Measurements from ENCODE around the gene ANKRD33B.
A peak's percentile ranks its signal among the peaks of the same experiment; 100 is the strongest.
"Not testable (repeated sequence)": the region's sequence is repeated elsewhere in the genome, so short reads cannot be mapped to it uniquely, and the experiment has no call there.

ANKRD33B gene

DNA sequence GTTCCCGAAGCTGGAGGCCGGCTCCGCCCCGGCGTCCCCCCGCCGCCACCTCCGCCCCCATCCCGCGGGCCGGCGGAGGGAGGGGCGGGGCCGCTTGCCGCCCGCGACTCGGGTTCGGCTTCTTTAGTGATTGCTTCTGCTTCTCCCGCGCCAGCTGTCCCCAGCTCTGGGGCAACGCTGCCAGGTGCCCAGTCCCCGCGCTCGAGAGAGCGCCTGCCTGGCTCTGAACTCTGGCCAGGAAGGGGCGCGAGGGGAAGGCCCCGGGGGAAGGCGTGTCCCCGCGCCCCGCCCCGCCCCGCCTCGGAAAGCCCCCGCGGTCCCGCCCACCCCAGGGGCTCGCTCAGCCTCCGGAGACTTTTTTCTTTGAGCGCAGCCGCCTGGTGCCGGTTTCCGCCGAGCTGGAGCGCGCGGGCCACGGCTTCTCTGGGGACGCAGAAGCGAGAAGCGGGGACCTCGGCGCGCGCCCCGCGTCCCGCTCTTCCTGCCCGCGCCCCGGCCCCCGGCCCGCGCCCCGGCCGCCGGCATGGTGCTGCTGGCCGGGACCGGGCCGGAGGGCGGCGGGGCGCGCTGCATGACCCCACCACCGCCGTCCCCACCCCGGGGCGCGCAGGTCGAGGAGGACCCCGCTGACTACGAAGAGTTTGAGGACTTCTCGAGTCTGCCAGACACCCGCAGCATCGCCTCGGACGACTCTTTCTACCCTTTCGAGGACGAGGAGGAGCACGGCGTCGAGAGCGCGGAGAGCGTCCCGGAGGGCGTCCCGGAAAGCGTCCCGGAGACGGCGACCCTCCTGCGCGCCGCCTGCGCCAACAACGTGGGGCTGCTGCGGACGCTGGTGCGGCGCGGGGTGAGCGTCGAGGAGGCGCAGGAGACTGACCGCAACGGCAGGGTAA lies at the start of gene ANKRD33B:
TSS of gene ANKRD33B (plus strand) at position 126 of the 893 bp plus-strand sequence. CDS start at position 524, 398 bp downstream.
- peak; percentile 60 to 80 (median 61) for DNase-seq (ENCODE audit: low read depth in 3 of 3)

DNA sequence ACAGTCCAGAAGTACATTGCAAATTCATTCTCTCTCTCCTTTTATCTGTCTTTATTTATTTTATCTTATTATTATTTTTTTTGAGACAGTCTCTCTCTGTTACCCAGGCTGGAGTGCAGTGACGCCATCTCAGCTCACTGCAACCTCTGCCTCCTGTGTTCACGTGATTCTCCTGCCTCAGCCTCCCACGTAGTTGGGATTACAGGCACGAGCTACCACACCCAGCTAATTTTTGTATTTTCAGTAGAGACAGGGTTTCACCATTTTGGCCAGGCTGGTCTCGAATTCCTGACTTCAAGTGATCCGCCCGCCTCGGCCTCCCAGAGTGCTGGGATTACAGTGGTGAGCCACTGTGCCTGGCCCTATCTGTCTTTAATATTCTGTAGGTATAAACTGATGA lies 49.3 kb upstream of the ANKRD33B start:
- DNase-seq (ENCODE audit: low read depth in 3 of 3): not testable (repeated sequence)

DNA sequence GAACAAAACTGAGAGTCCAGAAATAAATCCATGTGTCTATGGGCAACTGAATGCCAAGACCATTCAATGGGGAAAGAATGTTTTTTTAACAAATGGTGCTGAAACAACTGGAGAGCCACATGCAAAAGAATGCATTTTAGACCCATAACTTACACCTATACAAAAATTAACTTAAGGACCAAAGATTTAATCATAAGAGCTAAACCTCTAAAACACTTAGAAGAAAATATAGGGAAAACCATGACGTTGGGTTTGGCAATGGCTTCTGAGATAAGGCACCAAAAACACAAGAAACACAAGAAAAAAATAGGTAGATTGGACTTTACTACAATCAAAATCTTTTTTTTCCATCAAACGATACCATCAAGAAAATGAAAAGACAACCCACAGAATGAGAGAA lies 48.4 kb upstream of the ANKRD33B start:
- no peak for DNase-seq (ENCODE audit: low read depth in 3 of 3)

DNA sequence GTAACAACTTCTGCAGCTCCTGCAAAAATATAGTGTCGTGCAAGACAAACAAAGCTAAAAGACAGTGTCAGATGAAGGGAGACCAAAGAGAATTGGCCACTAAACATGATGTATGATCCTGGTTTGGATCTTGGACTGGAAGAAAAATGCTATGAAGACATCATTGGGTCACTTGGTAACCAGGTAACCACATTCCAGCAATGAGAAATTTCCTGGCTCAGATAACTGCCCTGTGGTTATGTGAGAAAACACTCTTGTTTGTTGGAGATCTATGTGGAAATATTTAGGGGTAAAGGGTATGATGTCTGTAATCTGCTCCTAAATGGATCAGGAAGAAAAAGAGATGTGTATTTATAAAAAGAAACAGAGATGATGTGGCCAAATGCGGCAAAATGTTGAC lies 45.5 kb upstream of the ANKRD33B start:
- no peak for DNase-seq (ENCODE audit: low read depth in 3 of 3)

DNA sequence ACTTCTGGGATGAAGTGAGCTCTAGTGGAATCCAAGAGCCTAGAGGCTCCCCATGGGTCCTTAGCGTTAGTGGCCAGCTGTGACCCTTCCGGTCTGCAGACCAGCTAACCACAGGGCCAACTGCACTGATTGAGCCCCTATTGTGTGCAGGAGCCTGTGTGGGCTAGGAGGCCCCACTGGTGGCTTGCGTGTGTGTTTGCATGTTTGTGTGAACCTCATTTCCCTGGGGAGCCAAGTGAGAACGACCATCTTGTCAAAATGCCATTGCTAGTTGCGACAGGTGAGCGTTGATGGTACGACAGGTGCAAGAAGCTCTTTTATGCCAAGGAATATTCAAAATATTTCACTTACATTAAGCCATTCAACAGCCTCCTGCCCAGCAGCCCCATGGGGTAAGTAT lies 44.1 kb upstream of the ANKRD33B start:
- no peak for DNase-seq (ENCODE audit: low read depth in 3 of 3)

DNA sequence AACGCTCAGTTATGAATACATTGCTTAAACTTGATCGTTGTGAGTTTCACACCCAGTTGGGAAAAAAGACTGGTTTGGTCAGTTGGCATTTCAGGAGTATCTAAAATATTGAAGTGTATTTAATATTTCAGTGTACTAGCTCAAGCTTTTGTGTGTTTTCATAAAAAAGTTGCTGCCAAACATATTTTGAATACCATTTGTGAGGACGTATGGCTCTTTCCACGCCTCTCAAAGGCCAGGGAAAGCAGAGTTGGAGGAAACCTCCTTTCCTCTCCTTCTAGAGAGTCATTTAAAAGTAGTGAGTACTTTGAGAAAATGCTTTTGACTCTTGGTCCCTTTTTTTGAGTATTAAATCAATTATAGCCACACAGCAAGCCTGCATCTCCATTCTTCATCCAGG lies 43.2 kb upstream of the ANKRD33B start:
- DNase-seq (ENCODE audit: low read depth in 3 of 3): no peak

DNA sequence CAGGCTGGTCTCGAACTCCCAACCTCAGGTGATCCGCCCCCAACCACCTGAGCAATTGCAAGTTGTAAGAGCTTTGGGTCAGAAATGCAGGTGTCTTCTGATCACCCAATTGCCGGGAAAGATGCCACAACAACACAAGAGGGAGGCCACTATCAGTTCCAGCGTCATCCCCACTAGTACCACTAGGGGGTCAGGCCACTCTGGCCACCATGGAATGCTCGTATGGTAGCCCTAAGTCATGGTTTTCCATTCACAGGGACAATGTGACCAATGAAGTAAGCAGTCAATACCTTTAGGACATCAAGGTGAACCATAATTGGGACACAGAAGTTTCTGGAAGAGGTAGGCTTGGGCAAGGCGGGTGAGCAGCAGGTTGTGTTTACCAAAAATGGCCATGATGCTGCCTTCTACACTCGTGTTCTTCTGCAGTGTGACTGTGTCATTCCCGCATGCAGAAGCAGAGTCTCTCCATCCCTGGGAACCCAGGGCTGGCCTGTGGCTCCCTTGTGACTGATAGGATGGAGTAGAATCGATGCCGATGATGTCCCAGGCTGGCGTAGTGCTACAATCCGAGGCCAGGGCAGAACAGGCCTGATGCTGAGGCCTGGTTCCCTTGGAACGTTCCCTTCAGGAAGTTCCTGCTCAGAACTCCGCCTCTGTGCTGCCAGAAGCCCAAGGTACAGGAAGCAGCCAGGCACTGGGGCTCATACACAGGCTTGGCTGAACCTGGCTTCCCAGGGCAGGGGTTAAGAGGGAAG lies 42.2 kb upstream of the ANKRD33B start:
- DNase-seq (ENCODE audit: low read depth in 3 of 3): no peak

DNA sequence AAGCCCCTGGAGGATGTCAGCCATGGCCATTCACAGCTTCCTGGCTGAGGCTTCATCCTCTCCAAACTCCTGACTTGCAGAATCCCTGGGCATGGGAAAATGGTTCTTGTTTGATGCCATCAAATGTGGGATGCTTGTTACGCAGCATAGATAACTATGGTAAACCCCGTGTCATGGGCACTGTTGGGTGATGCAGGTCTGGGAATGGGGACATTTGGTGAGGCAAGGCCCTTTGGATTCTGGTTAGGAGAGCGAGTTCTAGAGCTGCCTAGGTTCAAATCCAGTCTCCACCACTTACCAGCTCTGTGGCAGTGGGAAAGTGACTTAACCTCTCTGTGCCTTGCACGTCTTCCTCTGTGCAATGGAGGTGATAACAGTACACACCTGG lies 41.7 kb upstream of the ANKRD33B start:
- no peak for DNase-seq (ENCODE audit: low read depth in 3 of 3)

DNA sequence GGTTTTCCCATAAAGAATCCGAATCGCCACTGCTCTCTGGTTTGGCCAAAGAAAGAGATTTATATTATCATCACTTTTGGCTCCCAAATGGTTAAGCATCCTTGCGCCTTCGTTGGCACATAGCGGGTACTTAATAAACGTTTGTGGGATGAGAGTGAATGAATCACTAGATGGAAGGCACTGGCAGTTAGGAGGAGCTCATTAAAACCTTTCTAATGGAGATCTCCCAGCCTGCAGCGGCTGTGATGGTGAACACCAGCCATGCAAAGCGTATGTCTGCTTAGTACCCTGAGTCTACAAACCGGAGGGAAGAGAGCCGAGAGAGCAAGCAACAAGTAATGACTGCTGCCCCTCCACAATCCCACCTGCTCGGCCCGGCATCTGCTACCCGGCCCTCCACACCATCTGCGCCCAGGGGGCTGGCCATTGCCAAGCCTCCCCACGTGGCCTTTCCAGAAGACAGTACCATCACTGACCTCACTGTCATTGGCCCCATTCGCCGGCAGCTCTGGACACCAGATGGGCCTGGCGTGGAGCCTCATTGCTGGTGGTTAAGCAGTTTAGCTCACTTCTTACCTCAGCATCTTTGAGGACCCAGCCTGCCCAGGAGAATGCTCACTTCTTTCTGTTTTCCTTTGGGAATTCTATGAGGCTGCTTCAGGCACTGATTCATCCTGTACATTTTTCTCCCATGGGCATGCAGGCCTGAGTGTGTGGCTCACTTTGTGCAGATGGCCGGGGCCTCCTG lies 39.3 kb upstream of the ANKRD33B start:
- no peak for DNase-seq (ENCODE audit: low read depth in 3 of 3)

DNA sequence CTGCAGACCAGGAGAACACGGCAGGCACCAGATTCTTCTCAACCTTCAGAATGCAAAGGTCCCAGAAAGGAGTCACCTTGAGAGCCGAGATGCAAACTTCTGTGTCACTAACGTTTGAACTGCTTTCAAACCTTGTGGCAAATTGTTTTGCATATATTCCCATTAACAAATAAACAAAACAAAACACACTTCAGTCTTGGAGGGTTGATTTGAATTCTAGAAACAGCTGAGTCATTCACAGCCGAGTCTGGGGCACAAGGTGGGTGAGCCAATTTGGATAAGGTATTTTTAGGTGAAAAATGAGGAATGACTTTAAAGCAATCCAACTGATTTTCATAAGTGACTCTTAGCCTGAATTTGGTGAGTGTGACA lies 38.8 kb upstream of the ANKRD33B start:
- no peak for DNase-seq (ENCODE audit: low read depth in 3 of 3)

DNA sequence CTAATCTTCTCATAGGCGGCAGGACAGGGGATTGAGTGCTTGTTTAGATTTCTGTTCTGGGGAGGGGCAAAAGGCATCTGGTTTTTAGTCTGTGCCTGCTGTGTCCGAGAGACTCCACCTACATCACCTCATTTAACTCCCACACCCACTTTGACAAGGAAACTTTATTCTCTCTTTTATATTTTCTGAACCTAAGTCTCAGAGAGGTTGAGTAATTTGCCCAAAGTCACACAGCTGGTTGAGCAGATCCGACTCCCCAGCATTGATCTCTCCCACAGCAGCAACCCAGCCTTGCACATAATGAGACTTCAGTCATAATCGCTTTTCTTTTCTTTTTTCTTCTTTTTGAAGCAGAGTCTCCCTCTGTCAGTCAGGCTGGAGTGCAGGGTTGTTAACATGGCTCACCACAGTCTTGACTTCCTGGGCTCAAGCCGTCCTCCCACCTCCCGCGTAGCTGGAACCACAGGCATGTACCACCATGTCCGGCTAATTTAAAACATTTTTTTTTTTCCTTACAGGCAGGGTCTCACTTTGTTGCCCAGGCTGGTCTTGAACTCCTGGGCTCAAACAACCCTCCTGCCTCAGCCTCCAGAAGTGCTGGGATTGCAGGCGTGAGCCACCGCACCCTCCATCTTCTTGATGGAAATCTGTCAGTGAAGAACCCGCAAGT lies 36.5 kb upstream of the ANKRD33B start:
- DNase-seq (ENCODE audit: low read depth in 3 of 3): no peak

DNA sequence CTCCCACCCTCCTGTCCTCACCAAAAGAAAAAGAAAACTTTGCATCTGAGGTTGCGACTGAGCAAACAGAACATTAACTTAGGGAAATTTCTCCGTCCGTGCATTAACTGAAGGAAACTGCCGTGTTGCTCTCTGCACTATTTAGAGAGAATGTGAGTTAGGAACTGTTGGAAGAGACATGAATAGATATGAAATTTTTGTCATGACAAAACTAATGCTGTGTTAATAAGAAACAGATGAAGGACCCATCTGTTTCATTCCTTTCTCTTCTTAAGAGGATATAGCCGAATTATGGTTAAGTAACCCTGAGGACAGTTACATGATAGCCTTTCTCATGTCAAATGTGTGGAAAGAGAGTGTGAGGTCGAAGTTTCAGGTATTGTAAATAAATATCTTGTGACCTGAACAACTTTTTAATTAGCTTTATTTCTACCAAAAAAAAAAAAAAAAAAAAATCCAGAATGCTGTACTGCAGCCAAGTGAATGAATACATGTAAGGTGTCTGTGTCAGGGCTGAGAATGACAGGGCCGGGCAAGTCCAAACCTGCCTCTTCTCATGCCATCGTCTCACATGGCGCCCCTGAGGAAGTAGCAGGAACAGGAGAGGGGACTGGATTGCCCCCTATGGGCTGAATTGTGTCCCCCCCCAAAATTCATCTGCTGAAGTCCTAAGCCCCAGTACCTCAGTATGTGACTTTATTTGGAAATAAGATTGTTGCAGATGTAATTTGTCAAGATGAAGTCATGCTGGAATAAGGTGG lies 35.6 kb upstream of the ANKRD33B start:
- no peak for DNase-seq (ENCODE audit: low read depth in 3 of 3)

DNA sequence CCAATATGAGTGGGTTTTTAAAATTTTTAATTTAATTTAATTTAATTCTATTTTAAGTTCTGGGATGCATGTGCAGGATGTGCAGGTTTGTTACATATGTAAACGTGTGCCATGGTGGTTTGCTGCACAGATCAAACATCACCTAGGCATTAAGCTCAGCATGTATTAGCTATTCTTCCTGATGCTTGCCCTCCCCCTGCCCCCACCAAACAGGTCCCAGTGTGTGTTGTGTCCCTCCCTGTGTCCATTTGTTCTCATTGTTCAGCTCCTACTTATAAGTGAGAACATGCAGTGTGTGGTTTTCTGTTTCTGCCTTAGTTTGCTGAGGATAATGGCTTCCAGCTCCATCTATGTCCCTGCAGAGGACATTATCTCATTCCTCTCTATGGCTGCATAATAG lies 35.0 kb upstream of the ANKRD33B start:
- DNase-seq (ENCODE audit: low read depth in 3 of 3): no peak

DNA sequence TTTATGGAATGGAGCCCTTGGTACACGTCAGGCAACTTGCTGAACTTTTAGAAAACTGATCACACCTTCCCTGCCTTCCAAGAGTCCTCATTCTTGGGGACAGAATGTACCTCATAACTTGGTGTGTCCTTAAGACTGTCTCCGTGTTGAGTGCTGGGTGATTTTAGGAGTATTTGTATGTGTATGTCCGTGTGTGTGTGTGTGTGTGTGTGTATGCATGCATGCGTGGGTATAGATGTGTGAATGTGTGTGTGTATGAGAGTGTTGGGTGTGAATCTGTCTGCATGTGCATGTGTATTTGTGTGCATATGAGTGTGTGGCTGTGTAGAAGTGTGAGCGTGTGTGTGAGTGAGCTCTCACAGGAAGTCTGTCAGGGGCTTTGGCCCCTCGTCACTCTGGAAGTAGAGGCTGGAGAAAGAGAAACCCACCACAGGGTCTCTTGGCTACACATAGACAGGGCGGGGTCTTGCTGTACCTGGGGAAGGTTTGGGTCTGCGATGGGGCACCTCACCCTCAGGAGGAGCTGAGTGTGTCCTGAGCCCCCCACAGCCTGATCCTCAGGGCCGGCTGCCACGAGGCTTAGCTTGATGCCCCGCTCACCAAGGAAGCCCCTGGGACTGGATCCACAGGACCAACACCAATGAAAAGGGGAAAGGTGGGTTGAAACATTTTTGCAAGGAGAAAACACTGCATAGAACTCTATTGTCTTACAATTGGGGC lies 33.1 kb upstream of the ANKRD33B start:
- DNase-seq (ENCODE audit: low read depth in 3 of 3): no peak

DNA sequence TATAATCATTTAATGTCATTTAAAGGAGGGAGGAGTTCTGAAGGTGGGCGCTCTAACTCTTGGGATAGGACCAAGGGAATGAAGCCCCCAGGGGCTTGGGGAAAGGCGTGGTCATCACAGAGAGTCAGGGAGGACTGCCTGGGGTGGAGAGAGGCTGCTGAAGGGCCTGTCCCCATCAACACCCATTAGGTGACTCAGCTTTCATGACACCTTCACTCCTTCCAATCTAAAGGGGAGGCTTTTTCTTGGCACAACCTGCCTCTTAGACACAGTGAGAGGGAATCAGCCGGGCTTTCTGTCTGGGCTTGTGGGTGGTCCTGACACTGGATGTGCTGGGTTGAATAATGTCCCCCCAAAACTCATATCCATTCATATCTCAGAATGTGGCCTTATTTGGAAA lies 31.4 kb upstream of the ANKRD33B start:
- no peak for DNase-seq (ENCODE audit: low read depth in 3 of 3)

DNA sequence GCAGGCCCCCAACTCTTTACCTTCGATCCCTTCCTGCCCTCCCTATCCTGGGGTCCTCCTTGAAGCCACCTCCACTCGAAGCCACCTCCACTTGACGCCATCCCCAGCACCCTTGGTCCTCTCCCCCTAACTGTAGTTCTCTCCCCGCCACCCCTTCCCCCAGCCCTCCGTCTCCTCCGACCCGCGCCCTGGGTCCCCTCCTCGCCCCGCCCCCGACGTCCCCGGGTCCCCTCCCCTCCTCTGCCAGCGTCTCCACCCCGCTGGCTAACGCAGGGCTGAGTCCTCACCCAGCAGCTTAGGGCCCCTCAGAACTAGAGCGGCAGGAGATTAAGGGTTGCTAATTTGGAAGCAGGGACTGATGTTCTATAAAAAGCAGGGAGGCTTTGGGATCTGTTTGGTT lies 30.6 kb upstream of the ANKRD33B start:
- DNase-seq (ENCODE audit: low read depth in 3 of 3): no peak

DNA sequence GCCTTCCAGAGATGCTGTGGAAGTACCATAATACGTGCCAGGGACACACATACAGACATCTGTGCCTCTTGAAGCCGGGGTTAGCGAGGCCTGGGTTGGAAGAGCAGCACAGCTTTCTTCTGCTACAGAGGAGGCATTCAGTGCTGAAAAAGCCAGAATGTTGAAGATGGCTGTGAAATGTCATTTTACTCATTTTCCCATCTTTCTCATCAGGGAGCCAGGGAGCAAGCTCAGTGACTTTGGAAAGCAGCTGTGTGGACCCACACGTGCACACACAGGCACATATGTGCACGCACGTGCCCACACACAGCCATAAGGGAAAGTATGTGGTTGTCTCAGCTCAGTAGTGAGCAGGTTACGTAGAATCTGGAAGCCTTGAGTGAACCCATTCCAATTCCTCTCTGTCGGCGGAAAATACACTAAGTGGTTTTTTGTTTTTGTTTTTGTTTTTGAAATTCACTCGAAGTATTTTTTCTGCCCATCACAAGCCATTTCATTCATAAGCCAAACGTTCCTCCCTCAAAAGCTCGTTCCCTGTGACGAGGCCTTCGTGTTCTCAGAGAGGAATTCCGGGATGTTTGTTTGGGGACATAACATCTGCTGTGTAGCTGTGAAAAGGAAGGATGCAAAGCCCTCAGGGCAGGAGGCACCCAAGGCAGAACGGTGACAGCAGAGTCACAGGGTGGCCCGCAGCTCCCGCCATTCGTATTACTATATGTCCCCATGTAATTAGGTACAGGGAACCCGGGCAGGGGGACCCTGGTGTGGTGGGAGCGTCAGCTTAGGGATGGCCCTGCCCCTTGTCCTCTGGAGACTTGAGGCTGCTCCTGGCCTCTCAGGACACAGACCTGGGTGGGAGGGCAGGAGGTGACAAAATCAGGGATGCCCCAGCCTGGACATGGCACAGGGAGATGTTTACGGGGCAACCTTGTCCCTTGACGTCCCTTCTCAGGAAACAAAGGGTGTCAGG lies 29.0 kb upstream of the ANKRD33B start:
- no peak for DNase-seq (ENCODE audit: low read depth in 3 of 3)

DNA sequence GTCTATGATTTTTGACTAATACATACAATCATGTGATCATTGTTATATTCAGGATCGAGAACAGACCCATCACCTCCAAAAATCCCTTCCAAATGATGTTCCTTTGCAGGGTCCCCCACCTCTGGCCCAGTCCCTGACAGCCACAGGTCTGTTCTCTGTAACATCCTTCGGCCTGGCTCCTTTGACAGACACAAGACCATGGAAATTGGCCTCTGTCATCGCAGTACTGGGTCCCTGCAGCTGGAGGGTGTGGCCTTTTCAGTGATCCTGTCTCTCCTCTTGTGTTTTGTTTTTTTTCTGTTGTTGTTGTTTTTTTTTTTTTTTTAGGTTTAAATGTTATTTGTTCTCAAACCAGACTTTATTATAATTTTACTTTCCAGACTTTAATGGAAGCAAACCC lies 27.4 kb upstream of the ANKRD33B start:
- no peak for DNase-seq (ENCODE audit: low read depth in 3 of 3)

DNA sequence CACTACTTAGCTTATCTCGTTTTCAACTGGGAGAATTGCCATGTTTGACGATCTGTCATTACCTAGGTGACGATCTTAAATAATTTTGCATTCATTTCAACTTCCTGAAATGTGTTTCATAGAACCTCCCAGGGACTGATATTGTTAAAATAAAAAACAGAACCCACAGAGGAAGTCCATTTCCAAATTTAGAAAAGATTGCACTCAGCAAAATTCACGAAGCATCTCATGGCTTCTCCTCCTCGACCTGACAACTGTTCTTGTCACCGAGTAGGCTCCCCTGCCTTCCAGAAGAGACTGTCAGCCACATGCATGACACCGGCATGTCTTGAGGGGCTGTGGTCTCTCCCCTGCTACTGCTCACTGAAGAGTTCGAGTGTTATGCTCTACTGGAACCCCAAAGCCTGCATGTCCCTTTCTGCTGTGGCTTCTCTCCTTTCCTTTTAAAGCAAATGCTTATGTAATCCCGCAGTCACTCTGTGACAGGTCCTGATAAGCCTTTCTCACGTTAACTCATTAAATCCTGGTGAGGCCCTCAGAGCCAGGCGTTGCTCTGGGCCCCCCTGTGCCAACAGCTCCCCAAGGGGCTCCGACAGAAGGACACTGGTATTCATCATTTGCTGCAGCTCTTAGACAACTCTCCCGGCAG lies 26.8 kb upstream of the ANKRD33B start:
- DNase-seq (ENCODE audit: low read depth in 3 of 3): no peak
